ENCODE measurements around the gene UBLCP1. TPM values are rescaled to one million over a fixed set of nuclear protein-coding genes. Genes with fewer than 3 reads are reported as not detected.

The UBLCP1 gene
- total and polyA plus RNA-seq, 8 donors: 29.9 to 49.9 (median 37.3) TPM

DNA sequence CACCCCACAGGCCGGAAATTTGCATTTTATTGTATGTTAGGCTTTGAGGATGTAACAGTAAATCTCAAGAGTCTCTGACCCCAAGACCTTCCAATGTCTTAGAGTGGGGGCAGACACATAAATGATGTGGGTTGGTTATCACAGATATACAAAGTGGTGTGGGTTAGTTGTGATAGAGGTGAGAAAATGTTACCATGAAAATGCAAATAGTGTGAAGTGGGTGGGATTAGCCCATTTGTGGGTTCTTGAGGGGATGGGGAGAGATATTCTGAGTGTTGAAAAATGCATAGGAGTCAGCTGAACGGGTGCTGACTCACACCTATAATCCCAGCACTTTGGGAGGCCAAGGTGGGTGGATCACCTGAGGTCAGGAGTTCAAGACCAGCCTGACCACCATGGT is 45.9 kb upstream of the UBLCP1 start:
- Histone ChIP-seq H3K9me3 (no peaks in the 10 kb centered on the region), H3K4me1 (peaks cover 0 to 14% of the 10 kb centered on the region in 2 donors), H3K27me3 (no peaks in the 10 kb centered on the region), H3K4me3 (no peak overlapping the region), H3K36me3 (no peaks in the 10 kb centered on the region), H3K27ac (no peak overlapping the region)
- TF ChIP-seq, protein P1, sequence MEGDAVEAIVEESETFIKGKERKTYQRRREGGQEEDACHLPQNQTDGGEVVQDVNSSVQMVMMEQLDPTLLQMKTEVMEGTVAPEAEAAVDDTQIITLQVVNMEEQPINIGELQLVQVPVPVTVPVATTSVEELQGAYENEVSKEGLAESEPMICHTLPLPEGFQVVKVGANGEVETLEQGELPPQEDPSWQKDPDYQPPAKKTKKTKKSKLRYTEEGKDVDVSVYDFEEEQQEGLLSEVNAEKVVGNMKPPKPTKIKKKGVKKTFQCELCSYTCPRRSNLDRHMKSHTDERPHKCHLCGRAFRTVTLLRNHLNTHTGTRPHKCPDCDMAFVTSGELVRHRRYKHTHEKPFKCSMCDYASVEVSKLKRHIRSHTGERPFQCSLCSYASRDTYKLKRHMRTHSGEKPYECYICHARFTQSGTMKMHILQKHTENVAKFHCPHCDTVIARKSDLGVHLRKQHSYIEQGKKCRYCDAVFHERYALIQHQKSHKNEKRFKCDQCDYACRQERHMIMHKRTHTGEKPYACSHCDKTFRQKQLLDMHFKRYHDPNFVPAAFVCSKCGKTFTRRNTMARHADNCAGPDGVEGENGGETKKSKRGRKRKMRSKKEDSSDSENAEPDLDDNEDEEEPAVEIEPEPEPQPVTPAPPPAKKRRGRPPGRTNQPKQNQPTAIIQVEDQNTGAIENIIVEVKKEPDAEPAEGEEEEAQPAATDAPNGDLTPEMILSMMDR (IDR thresholded peaks at IDR 0.05): no peak
- no peak for DNase-seq
- intact Hi-C loops (cut with DNase I): no loop called here
- ATAC-seq: no peak

DNA sequence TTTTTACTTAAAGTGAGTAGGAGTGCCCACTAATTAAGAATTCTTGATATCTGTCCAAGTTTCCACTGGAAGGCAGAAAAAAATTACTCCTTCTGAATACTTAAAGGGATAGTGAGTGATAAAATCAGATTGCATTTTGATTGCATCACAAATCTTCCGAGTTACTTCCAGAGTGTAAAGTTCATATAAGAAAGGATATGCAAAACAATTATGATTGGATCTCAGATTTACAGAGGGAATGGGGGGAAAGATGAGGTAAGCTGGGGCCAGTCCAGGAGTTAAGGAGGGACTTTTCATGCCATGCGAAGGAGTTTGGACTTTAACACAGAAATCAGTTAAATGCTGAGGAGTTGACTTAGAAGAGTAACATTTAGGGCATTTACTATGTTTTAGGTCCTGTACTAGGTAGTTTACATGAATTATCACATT is 44.5 kb upstream of the UBLCP1 start:
- Histone ChIP-seq H3K9me3 (no peaks in the 10 kb centered on the region), H3K27ac (no peak overlapping the region), H3K4me3 (no peak overlapping the region), H3K4me1 (peaks cover 0 to 9% of the 10 kb centered on the region in 2 donors), H3K27me3 (no peaks in the 10 kb centered on the region), H3K36me3 (no peaks in the 10 kb centered on the region)
- ATAC-seq (peak; percentile 35), DNase-seq (no peak)
- TF ChIP-seq, protein P1 (IDR thresholded peaks at IDR 0.05): no peak
- intact Hi-C loops (cut with DNase I): no loop called here

DNA sequence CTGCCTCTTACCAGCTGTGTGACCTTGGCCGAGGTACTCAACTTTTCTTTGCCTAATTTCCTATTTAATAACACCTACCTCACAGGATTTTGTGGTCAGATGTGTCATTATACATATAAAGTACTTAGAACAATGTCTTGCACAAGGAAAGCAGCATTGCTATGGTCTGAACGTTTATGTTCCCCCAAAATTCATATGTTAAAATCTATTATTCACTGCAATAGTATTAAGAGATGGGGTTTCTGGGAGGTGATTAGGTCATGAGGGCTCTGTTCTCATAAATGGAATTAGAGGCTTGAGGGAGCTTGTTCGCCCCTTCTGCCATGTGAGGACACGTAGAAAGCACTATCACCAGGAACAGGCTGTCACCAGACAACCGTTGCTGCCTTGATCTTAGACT is 42.9 kb upstream of the UBLCP1 start:
- ATAC-seq (no peak), DNase-seq (no peak)
- Histone ChIP-seq H3K9me3 (no peaks in the 10 kb centered on the region), H3K4me3 (no peak overlapping the region), H3K36me3 (no peaks in the 10 kb centered on the region), H3K4me1 (peaks cover 0 to 9% of the 10 kb centered on the region in 2 donors), H3K27me3 (no peaks in the 10 kb centered on the region), H3K27ac (no peak overlapping the region)
- intact Hi-C loops (cut with DNase I): no loop called here
- TF ChIP-seq, protein P1 (IDR thresholded peaks at IDR 0.05): no peak

DNA sequence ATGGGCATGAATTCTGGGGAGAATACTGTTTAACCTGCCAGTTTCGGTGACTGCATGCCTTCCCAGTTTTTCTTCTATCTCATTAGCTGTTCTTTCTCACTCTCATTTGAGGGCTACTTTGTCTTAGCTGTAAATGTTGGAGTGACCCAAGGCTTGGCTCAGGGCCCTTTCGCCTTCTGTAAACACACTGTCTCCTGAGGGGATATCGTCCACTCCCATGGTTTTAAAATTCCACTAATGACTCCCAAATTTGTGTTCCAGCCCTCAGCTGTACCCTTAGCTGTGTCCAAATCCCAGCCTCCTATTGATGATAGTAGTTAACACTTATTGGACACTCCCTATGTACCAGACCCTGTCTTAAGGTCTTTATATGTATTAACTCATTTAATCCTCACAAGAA is 39.6 kb upstream of the UBLCP1 start:
- intact Hi-C loops (cut with DNase I): no loop called here
- Histone ChIP-seq H3K36me3 (no peaks in the 10 kb centered on the region), H3K4me1 (no peaks in the 10 kb centered on the region), H3K4me3 (no peak overlapping the region), H3K27me3 (no peaks in the 10 kb centered on the region), H3K27ac (no peak overlapping the region), H3K9me3 (no peaks in the 10 kb centered on the region)
- DNase-seq: no peak
- TF ChIP-seq, protein P1 (IDR thresholded peaks at IDR 0.05): no peak
- no peak for ATAC-seq

DNA sequence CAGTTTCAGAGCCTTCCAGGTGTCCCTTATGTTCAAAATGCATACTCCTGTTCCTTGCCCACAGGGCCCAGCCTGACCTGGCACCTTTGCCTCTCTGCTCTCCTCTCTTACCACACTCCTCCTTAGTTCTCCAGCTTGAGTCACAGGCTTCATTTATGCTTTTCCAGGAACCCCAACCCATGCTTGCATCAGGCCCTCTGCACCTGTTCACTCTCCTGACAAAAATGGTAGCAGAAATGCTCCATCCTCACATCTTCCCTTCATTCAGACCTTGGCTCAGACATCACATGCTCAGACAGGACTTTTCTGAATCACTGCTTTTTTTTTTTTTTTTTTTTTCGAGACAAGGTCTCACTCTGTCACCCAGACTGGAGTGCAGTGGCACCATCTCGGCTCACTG is 38.6 kb upstream of the UBLCP1 start:
- no peak overlapping the region for H3K27ac ChIP-seq
- DNase-seq: no peak
- TF ChIP-seq, protein P1 (IDR thresholded peaks at IDR 0.05): no peak
- ATAC-seq: no peak
- H3K36me3 ChIP-seq: no peaks in the 10 kb centered on the region
- no peak overlapping the region for H3K4me3 ChIP-seq
- H3K4me1 ChIP-seq: no peaks in the 10 kb centered on the region
- no peaks in the 10 kb centered on the region for H3K27me3 ChIP-seq
- no peaks in the 10 kb centered on the region for H3K9me3 ChIP-seq
- intact Hi-C loops (cut with DNase I): no loop called here
